GF-D8 (cell line): ENCODE results near the gene ZP4.

Experiments
- DNase-seq: peaks from one replicate; lab custom pipeline; 2025; lab: John Stamatoyannopoulos, UW

The ZP4 gene

GRCh38 chr1:237890822-237891221, at the start of gene ZP4:
Gene ZP4 (minus strand): TSS chr1:237890922. CDS start chr1:237890635, 287 bp downstream.
- DNase-seq = no peak

GRCh38 chr1:237938553-237938952, 47.8 kb upstream of the ZP4 start:
- no peak for DNase-seq

GRCh38 chr1:237938068-237938467, 47.3 kb upstream of the ZP4 start:
- no peak for DNase-seq

GRCh38 chr1:237932816-237933215, 42.1 kb upstream of the ZP4 start:
- DNase-seq = no peak

GRCh38 chr1:237931581-237931980, 40.9 kb upstream of the ZP4 start:
- DNase-seq = no peak

- no peak for DNase-seq
Observed at GRCh38 chr1:237927198-237927597, 36.5 kb upstream of the ZP4 start.

- no peak for DNase-seq
Observed at GRCh38 chr1:237921306-237921705, 30.6 kb upstream of the ZP4 start.

GRCh38 chr1:237913345-237913744, 22.6 kb upstream of the ZP4 start:
- DNase-seq = no peak

GRCh38 chr1:237911911-237912310, 21.2 kb upstream of the ZP4 start:
- no peak for DNase-seq

GRCh38 chr1:237910834-237911233, 20.1 kb upstream of the ZP4 start:
- DNase-seq = no peak

- no peak for DNase-seq
Observed at GRCh38 chr1:237903961-237904360, 13.2 kb upstream of the ZP4 start.

GRCh38 chr1:237902960-237903743, 12.4 kb upstream of the ZP4 start:
- DNase-seq = no peak

GRCh38 chr1:237901299-237901934, 10.7 kb upstream of the ZP4 start:
- DNase-seq = no peak

GRCh38 chr1:237895630-237896029, 4.9 kb upstream of the ZP4 start:
- no peak for DNase-seq

GRCh38 chr1:237894131-237894530, 3.4 kb upstream of the ZP4 start:
- DNase-seq = no peak

GRCh38 chr1:237891979-237892378, 1.3 kb upstream of the ZP4 start:
- no peak for DNase-seq

GRCh38 chr1:237891266-237891665, 544 bp upstream of the ZP4 start:
- no peak for DNase-seq

GRCh38 chr1:237890416-237890815, 306 bp downstream of the ZP4 start:
- no peak for DNase-seq

- no peak for DNase-seq
Observed at GRCh38 chr1:237888143-237888542, 2.6 kb downstream of the ZP4 start.

GRCh38 chr1:237887542-237887941, 3.2 kb downstream of the ZP4 start:
- no peak for DNase-seq

GRCh38 chr1:237884237-237884636, 6.5 kb downstream of the ZP4 start:
- DNase-seq = no peak

- no peak for DNase-seq
Observed at GRCh38 chr1:237879195-237879594, 11.5 kb downstream of the ZP4 start.

- DNase-seq = no peak
Observed at GRCh38 chr1:237878406-237878805, 12.3 kb downstream of the ZP4 start.

- no peak for DNase-seq
Observed at GRCh38 chr1:237877631-237878030, 13.1 kb downstream of the ZP4 start.
